ENCODE results near the gene TMEM178A. TPM values are rescaled to one million over a fixed set of nuclear protein-coding genes. Genes with fewer than 3 reads are reported as not detected.

Gene TMEM178A
- total RNA-seq, 4 donors from 2014 or later = 0.70 to 9.9 (median 3.9) TPM

DNA sequence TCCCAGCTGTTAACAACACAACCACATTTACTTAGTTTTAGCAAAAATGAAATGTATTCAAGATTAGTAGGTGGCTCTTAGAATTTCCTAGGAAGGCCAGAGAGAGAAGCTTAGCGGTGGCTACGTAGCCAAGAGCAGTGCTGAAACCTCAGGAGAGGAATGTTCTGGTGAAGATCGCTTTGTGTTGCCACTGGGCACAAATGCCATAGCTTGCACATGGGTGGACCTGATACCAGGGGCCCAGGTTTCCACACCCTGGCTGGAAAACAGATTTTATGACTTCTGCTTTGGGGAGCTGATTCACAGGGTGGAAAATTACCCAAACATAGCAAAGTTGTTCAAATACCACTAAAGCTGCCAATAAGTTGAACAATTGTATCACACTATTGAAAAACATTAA is 69.9 kb downstream of the TMEM178A start:
- Histone ChIP-seq H3K27ac (no peak overlapping the region), H3K36me3 (peaks cover 0 to 40% (median 7%) of the 10 kb centered on the region in 3 donors), H3K4me3 (no peak overlapping the region), H3K27me3 (no peaks in the 10 kb centered on the region), H3K4me1 (no peaks in the 10 kb centered on the region), H3K9me3 (no peaks in the 10 kb centered on the region)
- TF ChIP-seq POLR2A (IDR thresholded peaks at IDR 0.05) = no peak
- TF ChIP-seq, protein P1, sequence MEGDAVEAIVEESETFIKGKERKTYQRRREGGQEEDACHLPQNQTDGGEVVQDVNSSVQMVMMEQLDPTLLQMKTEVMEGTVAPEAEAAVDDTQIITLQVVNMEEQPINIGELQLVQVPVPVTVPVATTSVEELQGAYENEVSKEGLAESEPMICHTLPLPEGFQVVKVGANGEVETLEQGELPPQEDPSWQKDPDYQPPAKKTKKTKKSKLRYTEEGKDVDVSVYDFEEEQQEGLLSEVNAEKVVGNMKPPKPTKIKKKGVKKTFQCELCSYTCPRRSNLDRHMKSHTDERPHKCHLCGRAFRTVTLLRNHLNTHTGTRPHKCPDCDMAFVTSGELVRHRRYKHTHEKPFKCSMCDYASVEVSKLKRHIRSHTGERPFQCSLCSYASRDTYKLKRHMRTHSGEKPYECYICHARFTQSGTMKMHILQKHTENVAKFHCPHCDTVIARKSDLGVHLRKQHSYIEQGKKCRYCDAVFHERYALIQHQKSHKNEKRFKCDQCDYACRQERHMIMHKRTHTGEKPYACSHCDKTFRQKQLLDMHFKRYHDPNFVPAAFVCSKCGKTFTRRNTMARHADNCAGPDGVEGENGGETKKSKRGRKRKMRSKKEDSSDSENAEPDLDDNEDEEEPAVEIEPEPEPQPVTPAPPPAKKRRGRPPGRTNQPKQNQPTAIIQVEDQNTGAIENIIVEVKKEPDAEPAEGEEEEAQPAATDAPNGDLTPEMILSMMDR (IDR thresholded peaks at IDR 0.05) = no peak
- no peak for DNase-seq

DNA sequence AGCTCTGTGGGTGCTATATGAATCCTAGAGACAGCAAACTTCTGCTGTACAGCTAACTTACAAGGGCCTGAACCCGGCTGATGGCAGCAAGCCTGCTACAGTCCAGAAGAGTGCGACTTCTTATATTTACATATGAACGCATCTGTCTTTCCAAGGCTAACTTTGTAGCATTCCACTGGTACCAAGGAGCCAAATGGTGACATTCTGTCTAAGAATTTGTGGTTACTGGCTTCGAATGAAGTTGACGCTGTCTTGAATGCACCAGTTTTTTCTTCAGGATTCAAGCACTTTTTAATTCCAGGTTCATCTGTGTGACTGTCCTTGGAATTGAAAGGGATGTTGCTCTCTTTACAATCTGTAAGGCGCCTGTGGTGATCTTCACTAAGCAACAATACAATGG is 70.9 kb downstream of the TMEM178A start:
- H3K4me3 ChIP-seq = no peak overlapping the region
- H3K4me1 ChIP-seq = no peaks in the 10 kb centered on the region
- no peak for TF ChIP-seq POLR2A (IDR thresholded peaks at IDR 0.05)
- TF ChIP-seq, protein P1 (IDR thresholded peaks at IDR 0.05) = no peak
- DNase-seq = no peak
- peaks cover 0 to 50% (median 7%) of the 10 kb centered on the region in 3 donors for H3K36me3 ChIP-seq
- H3K27me3 ChIP-seq = no peaks in the 10 kb centered on the region
- H3K9me3 ChIP-seq = no peaks in the 10 kb centered on the region
- no peak overlapping the region for H3K27ac ChIP-seq

DNA sequence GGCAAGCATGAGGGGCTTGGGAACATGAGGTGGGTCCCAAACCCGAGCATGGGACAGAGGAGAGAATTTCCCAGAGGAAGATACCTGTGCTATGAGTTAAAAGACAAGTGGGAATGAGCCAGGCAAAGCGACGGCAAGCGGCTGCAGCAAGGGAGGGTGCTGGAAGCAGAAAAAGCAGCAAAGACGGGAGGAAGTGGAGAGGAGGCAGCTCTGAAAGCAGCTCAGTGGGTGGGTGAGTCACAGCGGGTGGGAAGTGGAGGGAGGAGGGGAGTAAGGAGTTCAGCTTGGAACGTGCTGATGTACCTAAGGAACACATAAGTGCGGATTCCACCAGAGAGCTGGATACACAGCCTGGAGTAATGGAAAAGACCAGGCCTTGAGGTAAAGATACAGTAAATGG is 71.9 kb downstream of the TMEM178A start:
- TF ChIP-seq POLR2A (IDR thresholded peaks at IDR 0.05) = no peak
- TF ChIP-seq, protein P1 (IDR thresholded peaks at IDR 0.05) = no peak
- Histone ChIP-seq H3K4me3 (no peak overlapping the region), H3K36me3 (peaks cover 0 to 60% (median 7%) of the 10 kb centered on the region in 3 donors), H3K27me3 (no peaks in the 10 kb centered on the region), H3K27ac (no peak overlapping the region), H3K4me1 (no peaks in the 10 kb centered on the region), H3K9me3 (no peaks in the 10 kb centered on the region)
- no peak for DNase-seq

DNA sequence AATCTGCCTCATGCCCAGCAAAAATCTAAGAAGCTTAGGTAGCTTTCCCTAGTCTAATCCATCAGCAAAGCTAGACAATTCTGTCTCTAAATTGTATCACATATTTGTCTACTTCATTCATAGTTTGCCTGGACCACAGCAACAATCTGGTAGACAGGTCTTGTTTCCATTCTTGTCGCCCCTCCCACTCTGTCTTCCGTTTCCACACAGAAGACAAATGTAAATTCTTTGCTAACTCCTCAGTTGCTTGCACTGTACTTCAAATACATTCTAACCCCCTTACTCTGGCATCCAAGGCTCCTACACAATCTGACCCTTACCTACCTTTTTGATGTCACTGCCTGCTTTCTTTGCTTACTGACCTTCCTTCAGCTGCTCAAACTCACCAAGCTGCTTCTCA is 73.2 kb downstream of the TMEM178A start:
- Histone ChIP-seq H3K4me3 (no peak overlapping the region), H3K4me1 (no peaks in the 10 kb centered on the region), H3K9me3 (no peaks in the 10 kb centered on the region), H3K36me3 (peaks cover 0 to 64% (median 7%) of the 10 kb centered on the region in 3 donors), H3K27me3 (no peaks in the 10 kb centered on the region), H3K27ac (no peak overlapping the region)
- no peak for DNase-seq
- no peak for TF ChIP-seq POLR2A (IDR thresholded peaks at IDR 0.05)
- TF ChIP-seq, protein P1 (IDR thresholded peaks at IDR 0.05) = no peak

DNA sequence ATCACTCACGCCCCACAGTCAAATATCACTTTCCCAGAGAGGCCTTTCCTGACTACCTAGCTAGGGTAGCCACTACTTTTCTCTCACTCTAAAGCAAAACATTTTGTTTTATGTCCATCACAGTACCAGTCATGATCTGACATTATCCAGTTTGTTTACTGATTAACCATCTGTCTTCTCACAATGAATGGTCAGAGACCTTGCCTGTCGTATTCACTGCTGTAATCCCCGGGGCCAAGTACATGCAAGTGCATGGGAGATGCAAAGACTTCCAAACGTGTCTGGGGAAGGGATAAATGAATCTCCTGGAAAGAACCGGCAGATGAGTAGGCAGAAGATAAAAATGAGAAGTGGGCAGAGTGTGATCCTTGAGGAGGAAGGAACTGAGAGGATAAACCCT is 73.7 kb downstream of the TMEM178A start:
- Histone ChIP-seq H3K4me3 (no peak overlapping the region), H3K9me3 (no peaks in the 10 kb centered on the region), H3K27me3 (no peaks in the 10 kb centered on the region), H3K27ac (no peak overlapping the region), H3K36me3 (peaks cover 0 to 64% (median 7%) of the 10 kb centered on the region in 3 donors), H3K4me1 (no peaks in the 10 kb centered on the region)
- TF ChIP-seq, protein P1 (IDR thresholded peaks at IDR 0.05) = no peak
- no peak for TF ChIP-seq POLR2A (IDR thresholded peaks at IDR 0.05)
- DNase-seq = no peak

DNA sequence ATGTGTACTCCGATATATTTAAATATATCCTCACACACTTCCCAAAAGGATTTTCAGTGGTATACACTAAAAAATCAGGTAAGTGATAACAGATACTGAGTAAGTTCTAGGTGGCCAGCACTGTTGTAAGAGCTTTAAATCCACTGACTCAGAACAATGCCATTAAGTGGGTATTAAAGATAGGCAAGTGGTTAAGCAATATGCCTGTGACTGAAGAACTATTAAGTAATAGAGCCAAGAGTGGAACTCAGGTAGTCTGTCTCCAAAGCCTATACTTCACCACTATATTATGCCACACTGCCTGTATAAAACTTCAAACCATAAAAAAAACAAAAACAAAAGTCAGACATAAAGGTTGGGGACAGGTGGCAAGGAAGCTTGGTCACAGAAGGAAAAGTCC is 76.2 kb downstream of the TMEM178A start:
- peaks cover 0 to 48% (median 0%) of the 10 kb centered on the region in 3 donors for H3K36me3 ChIP-seq
- H3K27ac ChIP-seq = no peak overlapping the region
- H3K4me3 ChIP-seq = no peak overlapping the region
- no peaks in the 10 kb centered on the region for H3K9me3 ChIP-seq
- no peaks in the 10 kb centered on the region for H3K27me3 ChIP-seq
- H3K4me1 ChIP-seq = no peaks in the 10 kb centered on the region
- DNase-seq = no peak
- TF ChIP-seq, protein P1 (IDR thresholded peaks at IDR 0.05) = no peak
- no peak for TF ChIP-seq POLR2A (IDR thresholded peaks at IDR 0.05)
